Measurements from ENCODE around the gene ZBTB20.

Gene ZBTB20

GRCh38 chr3:114872050-114872449 lies 275.0 kb downstream of the ZBTB20 start:
- no peak for DNase-seq (ENCODE audit: low spot score)

- DNase-seq (ENCODE audit: low spot score): no peak
Measured at GRCh38 chr3:114867835-114868503, 279.1 kb downstream of the ZBTB20 start.

GRCh38 chr3:114867359-114867758 lies 279.7 kb downstream of the ZBTB20 start:
- DNase-seq (ENCODE audit: low spot score): no peak

- DNase-seq (ENCODE audit: low spot score): no peak
Measured at GRCh38 chr3:114866430-114866829, 280.7 kb downstream of the ZBTB20 start.

DNA sequence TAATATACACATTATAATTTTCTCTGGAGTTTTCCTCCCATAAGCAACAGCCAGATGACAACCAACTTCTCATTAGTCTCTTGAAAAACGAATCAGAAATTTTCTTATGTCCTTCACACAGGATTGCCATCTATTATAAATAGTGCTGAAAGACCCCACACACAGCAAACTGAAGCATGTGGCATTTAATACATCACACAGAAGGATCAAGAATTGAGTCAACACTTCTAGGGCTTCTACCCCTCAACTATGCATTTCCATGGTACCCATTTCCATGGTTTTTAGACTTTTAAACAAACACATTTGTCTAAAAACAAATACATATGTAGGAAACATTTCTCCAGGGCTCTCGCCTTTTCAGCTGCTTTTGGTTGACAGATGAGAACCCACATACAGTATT lies 282.1 kb downstream of the ZBTB20 start:
- no peak for DNase-seq (ENCODE audit: low spot score)

DNA sequence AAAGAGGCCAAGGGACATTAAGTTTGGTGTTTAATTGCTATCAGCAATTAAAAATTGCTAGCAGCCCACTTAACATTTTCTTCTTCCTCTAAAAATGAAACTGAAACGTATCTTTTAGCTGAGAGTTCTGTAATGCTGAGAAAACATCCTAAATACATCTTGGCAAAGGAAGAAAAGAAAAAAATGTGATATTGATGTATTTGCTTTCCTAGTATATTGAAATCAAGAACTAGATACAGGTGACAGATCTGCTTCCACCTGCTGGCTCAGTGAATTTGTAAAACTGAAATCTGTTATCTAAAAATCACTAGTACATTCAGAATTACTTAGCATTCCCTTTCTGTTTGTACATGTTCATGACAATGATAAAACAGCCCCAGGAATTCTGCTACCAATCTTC lies 283.2 kb downstream of the ZBTB20 start:
- no peak for DNase-seq (ENCODE audit: low spot score)

- DNase-seq (ENCODE audit: low spot score): no peak
Measured at GRCh38 chr3:114861666-114862065, 285.4 kb downstream of the ZBTB20 start.

DNA sequence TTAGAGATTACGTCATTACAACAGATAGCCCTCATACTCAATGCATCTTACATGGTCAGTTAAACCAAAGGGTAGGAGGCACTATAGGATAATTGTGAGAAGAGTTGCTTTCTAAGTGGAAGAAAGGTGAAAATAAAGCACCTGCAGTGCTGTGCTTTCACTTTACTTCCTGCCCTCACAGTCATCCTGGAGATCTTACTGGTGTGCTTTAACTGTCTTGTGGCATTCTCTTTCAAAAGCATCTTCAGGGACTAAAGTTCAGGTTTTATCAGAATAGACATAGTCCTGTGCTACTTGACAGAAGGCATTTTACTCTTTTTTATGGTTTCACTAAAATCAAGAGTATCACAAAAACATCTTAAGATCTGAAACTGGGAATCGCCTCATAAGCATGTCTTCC lies 286.6 kb downstream of the ZBTB20 start:
- no peak for DNase-seq (ENCODE audit: low spot score)

GRCh38 chr3:114858329-114858728 lies 288.8 kb downstream of the ZBTB20 start:
- no peak for DNase-seq (ENCODE audit: low spot score)

DNA sequence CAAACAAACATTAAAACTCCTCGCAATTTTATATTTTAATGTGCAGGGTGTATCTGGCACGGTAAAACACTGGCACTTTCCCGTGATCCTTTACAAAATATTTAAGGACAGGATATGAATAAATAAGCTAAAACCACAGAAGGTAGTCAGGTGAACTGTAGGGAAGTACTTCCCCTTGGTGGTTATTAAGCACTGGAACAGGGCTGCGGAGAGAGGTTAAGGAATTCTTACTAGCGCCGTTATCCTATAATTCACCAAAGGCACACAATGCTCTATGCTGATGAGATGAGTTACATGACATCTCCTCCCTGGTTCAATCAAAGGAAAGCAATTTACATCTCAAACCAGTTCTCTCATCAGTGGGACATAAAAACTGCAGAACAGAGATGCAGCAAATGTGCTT lies 289.8 kb downstream of the ZBTB20 start:
- no peak for DNase-seq (ENCODE audit: low spot score)

GRCh38 chr3:114856835-114857234 lies 290.3 kb downstream of the ZBTB20 start:
- no peak for DNase-seq (ENCODE audit: low spot score)

DNA sequence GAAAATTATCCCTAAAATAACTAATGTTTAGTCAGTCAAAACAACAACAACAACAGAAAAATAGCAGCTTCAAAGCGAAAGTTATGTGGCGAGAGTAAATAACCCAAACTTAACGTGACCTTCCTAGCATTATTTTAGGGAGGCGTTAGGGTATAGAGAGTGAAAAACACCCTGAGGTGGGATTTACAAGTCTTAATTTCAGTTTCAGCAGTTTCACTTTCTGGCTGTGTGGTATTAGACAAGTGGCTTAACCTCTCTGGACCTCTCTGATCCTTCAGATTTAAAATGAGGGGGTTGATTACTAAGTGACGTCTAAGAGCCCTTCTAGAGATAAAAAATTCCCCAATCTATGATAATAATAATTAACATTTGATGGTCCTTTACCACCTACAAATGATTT lies 291.2 kb downstream of the ZBTB20 start:
- DNase-seq (ENCODE audit: low spot score): no peak

DNA sequence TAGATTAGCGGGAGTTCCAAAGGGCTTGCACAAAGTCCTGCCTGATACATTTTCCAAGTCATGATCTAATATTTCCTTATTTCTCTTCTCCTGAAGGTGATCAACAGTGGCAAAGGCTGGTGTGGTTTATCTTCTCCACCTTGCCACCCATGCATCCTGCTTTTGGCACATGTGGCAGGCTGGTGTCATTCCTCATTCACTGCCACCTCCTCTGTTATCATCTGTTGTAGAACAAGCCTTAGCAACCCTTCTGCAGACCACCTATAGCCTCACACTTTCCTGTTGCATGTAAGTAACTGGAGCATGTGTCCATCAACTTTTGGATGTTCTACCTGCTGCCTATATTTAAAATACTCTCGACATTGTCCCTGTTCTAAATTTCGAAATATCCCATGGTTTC lies 294.1 kb downstream of the ZBTB20 start:
- DNase-seq (ENCODE audit: low spot score): no peak

GRCh38 chr3:114850898-114851297 lies 296.2 kb downstream of the ZBTB20 start:
- peak; percentile 26 for DNase-seq (ENCODE audit: low spot score)

DNA sequence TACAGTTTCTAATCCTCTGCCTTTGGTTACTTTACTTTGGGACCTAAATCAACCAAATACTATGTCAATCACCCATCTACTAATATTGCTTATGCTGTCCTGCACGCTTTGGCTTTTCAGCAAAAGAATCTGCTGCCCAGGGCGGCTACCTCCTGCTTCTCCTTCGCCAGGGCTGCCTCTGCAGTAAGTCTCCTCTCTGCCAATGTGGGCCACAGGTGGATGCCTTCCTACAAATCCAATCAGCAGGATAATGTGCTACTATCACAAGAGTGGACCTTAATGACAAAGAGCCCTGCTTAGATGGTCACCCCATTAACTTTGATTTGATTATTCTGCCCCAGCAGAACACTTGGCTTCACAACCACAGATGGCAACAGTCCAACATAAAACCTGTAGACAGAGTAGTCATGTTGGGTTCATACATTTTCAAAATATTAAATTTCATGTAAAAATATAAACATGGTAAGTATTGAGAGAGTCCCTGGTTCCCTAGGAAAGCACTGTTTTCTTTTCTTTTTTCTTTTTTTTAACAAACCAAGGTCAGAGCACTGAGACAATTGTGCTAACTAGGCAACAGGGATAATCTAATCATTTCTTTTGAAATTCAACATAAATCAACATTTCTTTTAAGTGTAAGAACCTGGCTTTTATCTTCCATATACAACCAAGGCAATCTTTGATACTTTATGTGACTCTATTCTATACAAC lies 298.3 kb downstream of the ZBTB20 start:
- no peak for DNase-seq (ENCODE audit: low spot score)

GRCh38 chr3:114848082-114848481 lies 299.0 kb downstream of the ZBTB20 start:
- no peak for DNase-seq (ENCODE audit: low spot score)

- DNase-seq (ENCODE audit: low spot score): no peak
Measured at GRCh38 chr3:114847564-114847963, 299.5 kb downstream of the ZBTB20 start.

DNA sequence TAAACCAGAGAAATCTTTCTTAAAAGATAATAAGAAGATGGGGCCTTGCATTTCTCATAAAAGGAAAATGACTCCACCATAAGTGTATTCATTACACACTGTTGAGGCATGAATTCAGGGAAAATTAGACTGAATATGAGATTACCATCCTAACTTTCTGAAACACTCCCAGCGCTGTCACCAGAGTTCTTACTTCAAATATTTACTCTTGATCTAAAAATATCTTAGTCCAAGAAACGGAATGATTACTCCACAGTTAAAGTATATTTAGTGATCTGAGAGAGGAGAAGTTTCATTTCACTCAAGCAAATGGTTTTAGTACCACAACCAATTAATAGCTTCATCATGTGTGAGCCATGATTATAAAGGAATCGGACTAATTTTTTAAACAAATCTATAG lies 300.3 kb downstream of the ZBTB20 start:
- DNase-seq (ENCODE audit: low spot score): peak; percentile 25

GRCh38 chr3:114846252-114846651 lies 300.8 kb downstream of the ZBTB20 start:
- DNase-seq (ENCODE audit: low spot score): peak; percentile 12

DNA sequence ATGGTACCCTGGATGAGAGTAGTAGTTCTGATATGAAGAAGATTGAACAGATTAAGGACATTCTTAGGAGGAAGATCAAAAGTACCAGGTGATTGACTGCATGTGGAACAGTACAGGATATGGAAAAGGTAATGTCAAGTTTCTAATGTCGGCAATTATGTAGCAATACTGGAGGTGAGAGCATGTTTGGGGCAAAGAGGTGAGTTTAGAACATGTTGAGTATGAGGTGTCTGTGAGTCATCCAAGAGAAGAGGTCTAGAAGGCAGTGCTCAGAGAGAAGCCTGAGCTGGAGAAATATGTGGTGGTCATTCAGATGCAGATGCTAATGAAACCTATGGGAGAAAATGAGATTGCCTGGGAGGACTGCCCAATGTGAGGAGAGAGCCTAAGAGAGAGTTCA lies 305.6 kb downstream of the ZBTB20 start:
- DNase-seq (ENCODE audit: low spot score): no peak

DNA sequence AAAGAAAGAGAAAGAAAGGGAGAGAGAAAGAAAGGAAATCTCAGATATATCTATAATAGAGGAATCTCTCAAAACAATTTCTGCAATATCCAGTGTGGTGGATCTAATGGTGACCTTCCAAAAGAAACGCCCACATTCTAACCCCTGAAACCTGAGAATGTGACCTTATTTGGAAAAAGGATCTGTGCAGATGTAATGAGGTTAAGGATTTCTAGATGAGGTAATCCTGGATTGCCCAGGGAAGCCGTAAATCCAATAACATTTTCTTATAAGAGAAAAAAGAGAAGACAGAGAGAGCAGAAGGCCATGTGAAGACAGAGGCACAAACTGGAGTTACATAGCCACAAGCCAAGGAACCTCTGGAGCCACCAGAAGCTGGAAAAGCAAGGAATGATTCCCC lies 307.6 kb downstream of the ZBTB20 start:
- DNase-seq (ENCODE audit: low spot score): peak; percentile 11

DNA sequence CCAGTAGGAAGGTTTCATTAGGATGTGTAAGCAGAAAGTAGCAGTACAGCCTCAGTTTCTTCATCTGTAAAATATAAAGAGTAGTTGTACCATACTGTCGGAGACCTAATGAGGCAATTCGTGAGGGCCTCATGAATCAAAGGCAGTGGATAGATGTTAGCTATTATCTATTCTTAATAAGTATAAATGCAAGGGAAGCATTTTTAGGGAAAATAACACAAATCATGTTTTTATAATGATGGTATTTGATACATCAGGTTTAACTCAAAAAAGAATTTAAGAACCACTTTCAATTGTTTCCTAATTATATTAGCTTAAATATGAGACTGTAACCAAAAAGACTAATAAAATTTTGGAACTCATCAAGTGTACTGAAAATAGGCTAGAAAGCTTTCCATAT lies 309.1 kb downstream of the ZBTB20 start:
- DNase-seq (ENCODE audit: low spot score): no peak

GRCh38 chr3:114834175-114834940 lies 312.7 kb downstream of the ZBTB20 start:
- no peak for DNase-seq (ENCODE audit: low spot score)

Measured in AG20443 (cell line).